ENCODE results near the gene CCNE1.

GRCh38 chr19:29770648-29771047 is 41.1 kb upstream of the CCNE1 start:
- TF ChIP-seq CTCF (conservative IDR thresholded peaks at IDR 0.05; ENCODE audit: low read length) (no peak), EZH2phosphoT487 (IDR thresholded peaks at IDR 0.05; ENCODE audit: borderline replicate concordance) (no peak)
